Stomach (tissue), 9 donors: ENCODE results near the gene MEFV. TPM values are rescaled to one million over a fixed set of nuclear protein-coding genes. Genes with fewer than 3 reads are reported as not detected.

Experiments used
- DNase-seq, 2 donors: peaks; one replicate each; pipeline versions ENCODE4 v3.0.0 to v3.0.0-alpha.2; 2013 to 2019
- H3K27ac ChIP-seq, 5 donors: fragments of 200-600 bp in 4 of 5; sonication (generic) in 4 of 5; one replicate each; pipeline ENCODE4 v1.5.1; 2013 to 2019; ENCODE audit warnings: mild to moderate bottlenecking in 1 of 5, moderate library complexity in 1 of 5
- H3K27me3 ChIP-seq, 3 donors: fragments of 200-600 bp; sonication (generic); one replicate each; pipeline ENCODE4 v1.5.1; 2017 to 2019; ENCODE audit warnings: mixed run types in 1 of 3
- H3K36me3 ChIP-seq, 4 donors: fragments of 200-600 bp; sonication (generic); 1 replicate in 3 of 4; 2 replicates in 1 of 4; pipeline ENCODE4 v1.5.1; 2016 to 2019
- H3K4me1 ChIP-seq, 4 donors: fragments of 200-600 bp; sonication (generic); one replicate each; pipeline ENCODE4 v1.5.1; 2016 to 2019
- H3K4me3 ChIP-seq, 4 donors: fragments of 200-600 bp; sonication (generic) in 3 of 4; one replicate each; pipeline ENCODE4 v1.5.1; 2016 to 2019; ENCODE audit warnings: mild to moderate bottlenecking in 1 of 4
- H3K9me3 ChIP-seq, 4 donors: fragments of 200-600 bp; sonication (generic); one replicate each; pipeline ENCODE4 v1.5.1; 2016 to 2019
- CTCF ChIP-seq, 7 experiments: fragments of 450-650 bp in 4 of 7; fragments of 200-600 bp in 3 of 7; sonication (generic) in 3 of 7; IDR thresholded peaks; one replicate each; pipeline ENCODE4 v1.5.1; 2016 to 2019; ENCODE audit warnings: antibody characterized with exemption in 7 of 7, control low read depth in 2 of 7, mild to moderate bottlenecking in 1 of 7
- EP300 ChIP-seq: sonication (generic); formaldehyde crosslinking; IDR thresholded peaks from one replicate; pipeline ENCODE4 v1.6.1; 2017; ENCODE audit warnings: antibody characterized with exemption
- POLR2A ChIP-seq, 4 donors: fragments of 450-650 bp; IDR thresholded peaks; one replicate each; pipeline ENCODE4 v1.6.1; 2016; ENCODE audit warnings: antibody characterized with exemption in 4 of 4, control low read depth in 2 of 4, mild to moderate bottlenecking in 1 of 4, moderate library complexity in 1 of 4
- POLR2AphosphoS5 ChIP-seq, 3 donors: sonication (generic); formaldehyde crosslinking; IDR thresholded peaks; one replicate each; pipeline ENCODE4 v1.6.1; 2016; ENCODE audit warnings: antibody characterized with exemption in 3 of 3
- WGBS, 5 donors: extraction: QIAGEN DNeasy Blood & Tissue Kit in 3 of 5; methylation state at CpG; one replicate each; pipeline versions ENCODE4 v1.1.5 to v1.1.7; 2013 to 2018; 5-methylcytosine and 5-hydroxymethylcytosine counted together
- intact Hi-C: fragments of 100-400 bp; cut with DNase I; formaldehyde crosslinking; loops from one replicate; pipeline ENCODE4 v1.15.1; 2023; ENCODE audit warnings: low total_unique reads
- polyA plus RNA-seq, 3 donors: library from polyadenylated mRNA; stranded (reverse); fragments of 200-250 nt; gene quantifications; one replicate each; pipeline ENCODE4 v1.2.3, GENCODE V29; 2013
- total RNA-seq, 5 donors: library from RNA; depleted of rRNA; stranded (reverse); fragments of >200 nt; gene quantifications; one replicate each; pipeline versions ENCODE4 v1.1.0 to v1.2.3, GENCODE V29; 2014 to 2016
- donor health status: healthy with polysubstance abuse.
- donor health status: Bipolar disorder and iron deficiency.
- donor health status: healthy.

MEFV gene
- total and polyA plus RNA-seq, 8 donors: 0.15 to 24.5 (median 0.80) TPM

- no peak for DNase-seq
- Histone ChIP-seq H3K36me3 (no peaks in the 10 kb centered on the region), H3K4me1 (no peaks in the 10 kb centered on the region), H3K27ac (no peak overlapping the region), H3K27me3 (peaks cover 0 to 29% (median 0%) of the 10 kb centered on the region in 3 donors), H3K4me3 (no peak overlapping the region), H3K9me3 (no peaks in the 10 kb centered on the region)
- WGBS, 5 donors: 69 to 90% (median 81%) methylated on average over 5 of the region's 5 CpGs
- no peak for TF ChIP-seq EP300
- no peak for TF ChIP-seq POLR2A (IDR thresholded peaks at IDR 0.05)
- no peak for TF ChIP-seq CTCF (IDR thresholded peaks at IDR 0.05)
- no peak for TF ChIP-seq POLR2AphosphoS5 (IDR thresholded peaks at IDR 0.05)
- intact Hi-C loops: loop anchor here (10.0 kb wide), 1 partner anchor 46 kb away; no protein-coding TSS in a partner anchor
These were observed 7.8 kb downstream of the MEFV start for GRCh38 chr16:3248596-3248995.

- Histone ChIP-seq H3K4me3 (no peak overlapping the region), H3K9me3 (no peaks in the 10 kb centered on the region), H3K27ac (no peak overlapping the region), H3K27me3 (peaks cover 0 to 23% (median 0%) of the 10 kb centered on the region in 3 donors), H3K4me1 (no peaks in the 10 kb centered on the region), H3K36me3 (no peaks in the 10 kb centered on the region)
- intact Hi-C loops: loop anchor here (10.0 kb wide), 1 partner anchor 48 kb away; no protein-coding TSS in a partner anchor
- DNase-seq: no peak
- WGBS, 5 donors: 76 to 94% (median 81%) methylated on average over 2 to 10 of the region's 10 CpGs
- no peak for TF ChIP-seq EP300
- TF ChIP-seq POLR2AphosphoS5 (IDR thresholded peaks at IDR 0.05): no peak
- TF ChIP-seq CTCF (IDR thresholded peaks at IDR 0.05): no peak
- no peak for TF ChIP-seq POLR2A (IDR thresholded peaks at IDR 0.05)
These were observed 9.6 kb downstream of the MEFV start for GRCh38 chr16:3246876-3247275.

- DNase-seq: no peak
- 73 to 86% (median 79%) methylated on average over 7 of the region's 7 CpGs for WGBS, 5 donors
- H3K4me3 ChIP-seq: no peak overlapping the region
- H3K27me3 ChIP-seq: peaks cover 0 to 23% (median 0%) of the 10 kb centered on the region in 3 donors
- H3K4me1 ChIP-seq: no peaks in the 10 kb centered on the region
- H3K36me3 ChIP-seq: no peaks in the 10 kb centered on the region
- intact Hi-C loops: loop anchor here (10.0 kb wide), 1 partner anchor 49 kb away; no protein-coding TSS in a partner anchor
- TF ChIP-seq POLR2AphosphoS5 (IDR thresholded peaks at IDR 0.05) (no peak), EP300 (no peak), CTCF (IDR thresholded peaks at IDR 0.05) (no peak), POLR2A (IDR thresholded peaks at IDR 0.05) (no peak)
- H3K9me3 ChIP-seq: no peaks in the 10 kb centered on the region
- H3K27ac ChIP-seq: no peak overlapping the region
These were observed 10.4 kb downstream of the MEFV start for GRCh38 chr16:3246002-3246401.

- WGBS, 5 donors: 64 to 81% (median 74%) methylated on average over 6 of the region's 6 CpGs
- DNase-seq: no peak
- Histone ChIP-seq H3K36me3 (no peaks in the 10 kb centered on the region), H3K27me3 (peaks cover 0 to 19% (median 0%) of the 10 kb centered on the region in 3 donors), H3K4me1 (no peaks in the 10 kb centered on the region), H3K4me3 (no peak overlapping the region), H3K9me3 (no peaks in the 10 kb centered on the region), H3K27ac (no peak overlapping the region)
- intact Hi-C loops: loop anchor here (10.0 kb wide), 1 partner anchor 51 kb away; no protein-coding TSS in a partner anchor
- TF ChIP-seq POLR2AphosphoS5 (IDR thresholded peaks at IDR 0.05) (no peak), POLR2A (IDR thresholded peaks at IDR 0.05) (no peak), EP300 (no peak), CTCF (IDR thresholded peaks at IDR 0.05) (no peak)
These were observed 12.6 kb downstream of the MEFV start for GRCh38 chr16:3243882-3244281.
